ENCODE measurements around the gene ENC1. TPM values are rescaled to one million over a fixed set of nuclear protein-coding genes. Genes with fewer than 3 reads are reported as not detected.
A peak's percentile ranks its signal among the peaks of the same experiment; 100 is the strongest.
"Not testable (repeated sequence)": the region's sequence is repeated elsewhere in the genome, so short reads cannot be mapped to it uniquely, and the experiment has no call there.

ENC1 gene, protein sequence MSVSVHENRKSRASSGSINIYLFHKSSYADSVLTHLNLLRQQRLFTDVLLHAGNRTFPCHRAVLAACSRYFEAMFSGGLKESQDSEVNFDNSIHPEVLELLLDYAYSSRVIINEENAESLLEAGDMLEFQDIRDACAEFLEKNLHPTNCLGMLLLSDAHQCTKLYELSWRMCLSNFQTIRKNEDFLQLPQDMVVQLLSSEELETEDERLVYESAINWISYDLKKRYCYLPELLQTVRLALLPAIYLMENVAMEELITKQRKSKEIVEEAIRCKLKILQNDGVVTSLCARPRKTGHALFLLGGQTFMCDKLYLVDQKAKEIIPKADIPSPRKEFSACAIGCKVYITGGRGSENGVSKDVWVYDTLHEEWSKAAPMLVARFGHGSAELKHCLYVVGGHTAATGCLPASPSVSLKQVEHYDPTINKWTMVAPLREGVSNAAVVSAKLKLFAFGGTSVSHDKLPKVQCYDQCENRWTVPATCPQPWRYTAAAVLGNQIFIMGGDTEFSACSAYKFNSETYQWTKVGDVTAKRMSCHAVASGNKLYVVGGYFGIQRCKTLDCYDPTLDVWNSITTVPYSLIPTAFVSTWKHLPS
- polyA plus RNA-seq (ENCODE audit: insufficient read length), result 102 TPM
- long read RNA-seq, donor 1, full-length matches to known transcripts, result 19 of 50 reads
- long read RNA-seq, donor 1, partial matches to known transcripts, result 31 of 50 reads
- long read RNA-seq, donor 1, other reads (novel, unspliced or antisense), result 0 of 50 reads
- long read RNA-seq, donor 2, full-length matches to known transcripts, result 18 of 193 reads
- long read RNA-seq, donor 2, partial matches to known transcripts, result 124 of 193 reads
- long read RNA-seq, donor 2, other reads (novel, unspliced or antisense), result 51 of 193 reads
- long read RNA-seq, donor 3, full-length matches to known transcripts, result 13 of 28 reads
- long read RNA-seq, donor 3, partial matches to known transcripts, result 15 of 28 reads
- long read RNA-seq, donor 3, other reads (novel, unspliced or antisense), result 0 of 28 reads
- long read RNA-seq, donor 4, full-length matches to known transcripts, result 1 of 1 reads
- long read RNA-seq, donor 4, partial matches to known transcripts, result 0 of 1 reads
- long read RNA-seq, donor 4, other reads (novel, unspliced or antisense), result 0 of 1 reads
- long read RNA-seq, donor 5, full-length matches to known transcripts, result 8 of 42 reads
- long read RNA-seq, donor 5, partial matches to known transcripts, result 34 of 42 reads
- long read RNA-seq, donor 5, other reads (novel, unspliced or antisense), result 0 of 42 reads
- long read RNA-seq, donor 6, full-length matches to known transcripts, result 10 of 32 reads
- long read RNA-seq, donor 6, partial matches to known transcripts, result 22 of 32 reads
- long read RNA-seq, donor 6, other reads (novel, unspliced or antisense), result 0 of 32 reads
- long read RNA-seq, donor 7, full-length matches to known transcripts, result 19 of 53 reads
- long read RNA-seq, donor 7, partial matches to known transcripts, result 34 of 53 reads
- long read RNA-seq, donor 7, other reads (novel, unspliced or antisense), result 0 of 53 reads
- long read RNA-seq, donor 8, full-length matches to known transcripts, result 3 of 67 reads
- long read RNA-seq, donor 8, partial matches to known transcripts, result 64 of 67 reads
- long read RNA-seq, donor 8, other reads (novel, unspliced or antisense), result 0 of 67 reads

DNA sequence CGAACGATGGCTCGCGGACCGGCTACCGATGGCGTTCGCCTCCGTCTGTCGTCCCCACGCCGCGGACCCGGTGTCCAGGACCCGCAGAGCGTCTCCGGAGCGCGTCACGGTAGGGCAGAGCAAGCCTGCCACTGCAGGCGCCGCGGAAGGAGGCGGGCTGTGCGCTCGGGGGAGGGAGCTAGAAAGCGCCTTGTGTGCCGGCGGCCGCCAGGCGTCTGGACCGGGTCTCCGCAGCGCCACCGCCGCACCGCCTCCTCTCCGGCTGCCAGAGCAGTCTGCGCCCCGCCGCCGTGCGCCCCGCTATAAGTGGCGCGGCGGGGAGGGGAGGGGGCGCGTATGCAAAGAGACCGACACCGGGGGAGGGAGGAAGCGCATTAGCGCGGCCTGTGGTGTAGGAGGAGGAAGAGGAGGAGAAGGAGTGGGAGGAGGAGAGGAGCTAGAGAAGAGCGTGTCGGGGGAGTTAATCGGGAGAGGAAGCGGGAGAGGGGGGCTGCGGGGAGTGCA, at the start of gene ENC1:
Gene ENC1, minus strand, starts transcription at position 279 of the 504 bp plus-strand sequence. CDS start 4,243 bp downstream, outside the sequence.
- DNase-seq, result peak; percentile 95

DNA sequence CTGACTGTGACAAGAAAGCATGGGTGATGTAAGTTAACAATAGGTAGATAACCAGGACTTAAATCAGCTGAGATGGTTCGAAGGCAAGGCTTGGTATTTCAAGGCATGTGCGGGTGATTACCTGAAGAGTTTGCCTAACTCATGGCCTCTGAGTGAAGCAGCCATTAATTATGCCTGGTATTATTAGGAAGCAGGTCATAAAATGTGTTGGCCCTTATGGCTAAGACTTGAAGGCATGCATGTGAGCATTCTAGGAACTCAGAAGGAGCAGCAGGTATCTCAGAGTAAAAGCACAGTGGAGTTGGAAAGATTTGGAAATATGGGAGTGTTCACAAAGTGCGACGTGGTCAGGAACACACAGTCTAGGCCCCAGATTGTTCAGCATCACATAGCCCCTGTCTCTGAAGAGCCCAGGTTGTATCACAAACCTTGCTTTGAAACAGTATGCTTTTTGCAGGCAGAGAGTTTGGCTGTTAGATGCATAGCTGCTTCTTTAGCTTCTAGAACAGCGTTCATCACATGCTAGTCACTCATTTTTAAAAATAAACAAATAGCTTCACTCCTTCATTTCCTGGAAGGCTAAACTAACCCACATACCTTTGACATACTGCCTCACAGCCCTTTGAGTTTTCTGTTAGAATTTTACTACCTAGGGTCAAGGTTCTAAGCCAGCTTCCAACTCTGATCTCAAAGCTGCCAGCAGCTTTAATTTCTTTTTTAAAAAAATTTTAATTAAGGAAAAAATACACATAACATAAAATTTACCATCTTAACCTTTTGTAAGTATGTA, 46.6 kb upstream of the ENC1 start:
- DNase-seq, result no peak

DNA sequence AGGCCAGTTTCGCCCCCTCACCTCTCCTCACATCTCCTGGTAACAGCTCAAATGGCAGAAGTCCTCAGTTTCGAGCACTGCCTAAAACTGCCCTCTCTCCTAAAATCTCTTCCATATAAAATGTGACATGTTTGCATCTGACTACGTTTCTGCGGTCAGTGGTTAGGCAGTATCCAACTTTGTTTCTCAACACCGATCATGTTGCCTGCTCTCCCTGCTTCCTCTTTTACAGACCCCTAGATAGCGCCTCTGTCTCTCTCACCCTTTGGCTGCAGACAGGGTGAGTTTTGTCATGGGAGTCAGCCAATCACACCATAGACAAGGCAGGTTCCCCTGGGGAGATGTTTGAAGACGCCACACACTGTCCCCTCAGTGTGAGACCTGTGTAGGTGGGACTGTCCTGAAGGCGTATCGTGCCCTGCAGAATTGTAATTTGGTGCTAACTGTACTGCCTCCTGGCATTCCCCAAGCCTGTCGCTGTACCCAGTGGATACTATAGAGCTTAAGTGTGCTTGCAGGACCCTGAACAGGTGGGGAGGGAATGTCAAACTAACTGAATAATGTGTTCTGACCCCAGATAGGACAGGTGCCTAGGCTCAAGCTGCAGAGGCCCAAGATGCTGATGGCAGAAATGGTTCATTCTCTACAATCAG, 45.6 kb upstream of the ENC1 start:
- no peak for DNase-seq

DNA sequence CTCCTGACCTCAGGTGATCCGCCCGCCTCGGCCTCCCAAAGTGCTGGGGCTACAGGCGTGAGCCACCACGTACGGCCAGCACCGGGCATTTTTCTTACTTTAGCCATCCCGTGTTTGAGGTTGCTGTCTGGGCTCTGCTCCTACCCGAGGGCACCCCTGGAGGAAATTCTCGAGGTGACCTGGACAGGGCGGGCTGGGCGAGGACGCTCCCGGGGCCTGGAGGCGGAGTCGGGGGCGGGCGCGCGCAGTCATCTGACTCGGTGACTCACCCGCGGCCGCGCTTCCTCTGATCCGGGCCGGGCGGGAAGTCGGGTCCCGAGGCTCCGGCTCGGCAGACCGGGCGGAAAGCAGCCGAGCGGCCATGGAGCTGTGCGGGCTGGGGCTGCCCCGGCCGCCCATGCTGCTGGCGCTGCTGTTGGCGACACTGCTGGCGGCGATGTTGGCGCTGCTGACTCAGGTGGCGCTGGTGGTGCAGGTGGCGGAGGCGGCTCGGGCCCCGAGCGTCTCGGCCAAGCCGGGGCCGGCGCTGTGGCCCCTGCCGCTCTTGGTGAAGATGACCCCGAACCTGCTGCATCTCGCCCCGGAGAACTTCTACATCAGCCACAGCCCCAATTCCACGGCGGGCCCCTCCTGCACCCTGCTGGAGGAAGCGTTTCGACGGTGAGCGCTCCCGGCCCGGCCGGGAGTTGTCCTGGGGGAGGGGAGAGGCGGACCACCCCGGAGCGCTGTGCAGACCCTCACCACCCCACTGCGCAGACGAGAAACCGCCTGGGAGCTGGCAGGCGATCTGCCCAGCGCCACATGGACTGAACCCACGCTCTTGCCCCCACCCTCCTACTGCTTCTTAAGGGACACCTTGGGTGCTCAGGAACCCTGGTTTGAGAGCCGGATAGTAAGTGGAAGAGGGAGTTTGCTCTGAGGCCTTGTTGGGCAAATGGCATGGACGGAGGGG, 44.6 kb upstream of the ENC1 start, which contains the start of gene HEXB:
Gene HEXB, plus strand, starts transcription at position 334 of the 952 bp plus-strand sequence. Its CDS starts 28 bp downstream, at position 362.
- peak; percentile 76 for DNase-seq

DNA sequence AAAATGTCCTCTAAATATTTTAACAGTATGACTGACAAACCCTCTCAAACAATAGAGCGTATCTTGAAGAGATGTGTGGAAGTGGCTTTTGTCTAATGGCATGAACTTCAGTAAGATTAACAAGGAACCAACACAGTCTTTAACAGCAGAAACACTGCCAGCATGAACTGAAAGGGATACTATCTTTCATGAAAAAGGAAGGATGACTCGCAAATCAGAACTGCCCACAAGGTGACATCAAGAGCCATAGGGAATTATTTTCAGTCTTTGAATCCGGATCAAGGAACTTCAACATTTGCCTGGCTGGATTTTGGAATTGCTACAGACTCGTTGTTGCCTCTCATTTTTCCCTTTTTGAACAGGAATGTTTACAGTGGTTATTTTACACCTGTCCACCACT, 39.4 kb upstream of the ENC1 start:
- no peak for DNase-seq

DNA sequence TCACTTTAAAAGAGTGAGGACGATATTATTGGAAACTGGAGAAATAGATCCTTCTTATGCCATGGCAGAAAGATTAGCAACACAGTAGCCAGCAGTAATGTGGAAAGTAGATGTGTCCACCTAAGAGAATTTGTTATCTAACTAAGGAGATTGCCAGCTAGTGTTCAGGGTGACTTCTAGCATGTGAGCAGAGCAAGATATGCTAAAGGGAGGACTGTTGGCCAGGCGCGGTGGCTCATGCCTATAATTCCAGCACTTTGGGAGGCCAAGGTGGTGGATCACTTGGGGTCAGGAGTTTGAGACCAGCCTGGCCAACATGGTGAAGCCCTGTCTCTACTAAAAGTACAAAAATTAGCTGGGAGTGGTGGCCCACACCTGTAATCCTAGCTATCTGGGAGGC, 38.8 kb upstream of the ENC1 start:
- not testable (repeated sequence) for DNase-seq

DNA sequence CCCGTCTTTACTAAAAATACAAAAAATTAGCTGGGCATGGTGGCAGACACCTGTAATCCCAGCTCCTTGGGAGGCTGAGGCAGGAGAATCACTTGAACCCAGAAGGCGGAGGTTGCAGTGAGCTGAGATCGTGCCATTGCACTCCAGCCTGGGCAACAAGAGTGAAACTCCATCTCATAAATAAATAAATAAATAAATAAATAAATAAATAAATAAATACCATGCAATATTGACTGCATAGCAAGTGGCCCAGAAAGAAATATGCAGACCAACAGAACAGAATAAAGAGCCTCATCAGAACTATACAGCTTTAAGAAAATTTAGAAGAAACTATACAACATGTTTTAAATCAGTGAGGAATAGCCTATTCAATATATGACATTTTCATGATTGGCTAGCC, 37.6 kb upstream of the ENC1 start:
- DNase-seq, result not testable (repeated sequence)

DNA sequence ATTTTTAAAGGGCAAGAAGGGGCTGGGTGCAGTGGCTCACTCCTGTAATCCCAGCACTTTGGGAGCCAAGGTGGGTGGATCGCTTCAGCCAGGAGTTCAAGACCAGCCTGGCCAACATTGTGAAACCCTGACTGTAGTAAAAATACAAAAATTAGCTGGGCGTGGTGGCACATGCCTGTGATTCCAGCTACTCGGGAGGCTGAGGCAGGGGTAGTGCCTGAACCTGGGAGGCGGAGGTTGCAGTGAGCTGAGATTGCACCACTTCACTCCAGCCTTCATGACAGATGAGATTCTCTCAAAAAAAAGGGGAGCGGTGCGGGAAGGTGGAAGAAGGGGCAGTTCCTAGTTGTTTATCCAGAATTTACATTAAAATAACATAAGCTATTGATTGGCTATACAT, 35.9 kb upstream of the ENC1 start:
- DNase-seq, result not testable (repeated sequence)

DNA sequence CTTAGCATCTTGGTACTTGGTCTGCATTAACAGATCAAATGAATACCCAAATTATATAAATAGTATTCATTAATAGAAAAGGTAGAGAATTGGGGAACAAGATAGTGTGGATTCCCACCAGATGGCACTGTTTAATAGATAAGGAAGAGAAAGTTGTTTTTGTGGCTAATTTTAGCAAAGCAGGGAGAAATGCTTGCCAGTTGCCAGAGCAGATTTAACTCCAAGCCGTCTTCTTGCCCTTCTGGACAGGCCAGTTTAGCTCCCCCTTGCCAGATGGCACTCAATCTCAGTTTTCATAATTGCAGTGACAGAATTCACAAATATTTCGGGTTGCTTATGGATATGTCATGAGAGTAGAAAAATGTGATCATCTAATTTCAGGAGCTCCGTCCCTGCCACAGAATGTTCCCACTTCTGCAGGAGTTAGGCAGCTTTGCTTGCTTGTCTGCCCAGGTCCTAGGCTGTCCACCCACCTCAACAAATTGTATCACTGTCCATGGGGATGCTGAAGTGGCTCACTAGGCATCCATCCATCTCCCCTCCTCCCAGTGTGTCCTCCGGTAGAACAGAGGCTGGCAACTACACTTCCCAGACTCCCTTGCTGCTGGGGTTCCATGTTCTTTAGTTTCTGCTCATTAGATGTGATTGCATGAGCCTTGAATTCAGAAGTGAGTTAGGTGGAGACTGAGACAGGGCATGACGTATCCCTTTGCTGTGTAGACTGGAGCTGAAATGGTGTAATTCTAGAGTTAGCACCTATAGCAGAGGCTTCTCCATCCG, 32.7 kb upstream of the ENC1 start:
- peak; percentile 28 for DNase-seq

DNA sequence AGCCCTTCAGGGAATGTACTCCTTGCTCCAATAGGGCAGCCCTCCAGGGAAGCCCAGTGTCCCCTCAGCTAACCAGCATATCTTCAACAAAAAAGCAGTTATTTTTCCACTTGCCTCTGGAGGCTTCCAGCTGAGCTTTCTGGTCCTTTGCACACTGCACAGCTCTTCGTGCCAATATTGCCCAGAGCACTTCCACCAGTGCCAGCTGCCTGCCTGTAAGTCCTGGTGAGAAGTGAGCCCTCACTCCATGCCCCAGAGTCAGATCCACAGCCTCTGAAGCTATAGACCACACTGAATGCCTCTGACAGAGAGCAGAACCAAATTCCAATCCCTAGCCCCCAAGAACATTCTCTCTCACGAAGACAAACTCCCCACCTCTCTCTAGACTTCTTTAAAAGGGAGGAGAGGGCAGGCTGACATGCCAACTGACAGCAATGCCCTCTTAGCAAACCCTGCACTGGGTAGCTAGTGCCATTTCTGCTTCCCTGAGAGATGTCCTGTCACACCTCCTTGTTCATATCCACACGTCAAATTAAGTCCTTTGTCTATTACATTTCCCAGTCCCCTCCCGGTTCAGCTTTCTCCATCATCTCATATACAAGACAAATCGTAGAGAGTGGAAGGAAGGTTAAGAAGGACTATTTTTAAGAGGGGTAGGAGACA, 31.8 kb upstream of the ENC1 start:
- DNase-seq, result no peak

DNA sequence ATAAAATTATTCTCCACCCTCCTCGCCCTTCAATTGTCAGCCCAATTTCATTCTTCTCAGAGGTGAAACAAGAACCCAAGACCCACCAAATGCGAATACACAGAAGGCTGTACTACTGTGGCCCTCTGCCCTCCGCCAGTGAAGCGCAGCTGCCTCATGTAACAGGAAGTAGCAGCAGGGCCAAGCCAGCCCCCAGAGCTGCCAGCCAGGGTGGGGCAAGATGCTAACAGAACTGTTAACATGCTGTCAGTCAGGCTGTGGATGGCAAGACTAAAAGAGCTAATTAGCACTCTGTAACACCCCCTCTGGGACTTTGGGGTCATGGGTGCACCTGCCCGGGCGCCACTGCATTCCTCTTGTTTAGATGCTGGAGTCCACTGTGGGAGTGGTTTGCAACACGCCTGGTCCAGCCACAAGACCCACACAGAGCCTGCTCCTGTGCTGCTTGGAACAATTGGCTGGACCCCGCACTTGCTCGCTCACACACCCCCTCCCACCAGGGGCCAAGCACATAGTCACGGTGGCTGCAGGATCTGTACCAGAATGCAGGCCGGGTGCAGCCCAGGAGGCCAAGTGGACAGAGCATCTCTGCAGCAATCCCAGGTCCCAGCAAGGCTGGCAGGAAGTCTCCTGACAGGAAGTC, 30.0 kb upstream of the ENC1 start:
- DNase-seq, result no peak

DNA sequence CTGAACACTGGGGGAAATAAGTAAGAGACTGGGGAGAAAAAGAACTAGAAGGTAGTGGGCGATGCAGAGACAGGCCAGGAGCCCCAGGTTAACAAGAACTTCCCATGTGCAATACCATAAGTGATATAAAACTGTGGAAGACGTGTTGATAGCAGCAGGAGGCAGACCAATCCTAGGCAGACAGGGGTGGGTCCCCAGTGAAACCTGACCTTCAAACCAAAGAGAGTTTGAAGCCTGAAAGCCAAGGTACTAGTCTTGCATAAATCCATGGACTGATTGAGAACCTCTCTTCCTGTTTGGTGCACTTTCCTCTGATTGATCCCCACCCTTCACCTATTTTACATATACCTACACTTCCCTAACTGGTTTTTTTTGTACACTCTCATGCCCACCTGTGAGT, 29.3 kb upstream of the ENC1 start:
- no peak for DNase-seq

DNA sequence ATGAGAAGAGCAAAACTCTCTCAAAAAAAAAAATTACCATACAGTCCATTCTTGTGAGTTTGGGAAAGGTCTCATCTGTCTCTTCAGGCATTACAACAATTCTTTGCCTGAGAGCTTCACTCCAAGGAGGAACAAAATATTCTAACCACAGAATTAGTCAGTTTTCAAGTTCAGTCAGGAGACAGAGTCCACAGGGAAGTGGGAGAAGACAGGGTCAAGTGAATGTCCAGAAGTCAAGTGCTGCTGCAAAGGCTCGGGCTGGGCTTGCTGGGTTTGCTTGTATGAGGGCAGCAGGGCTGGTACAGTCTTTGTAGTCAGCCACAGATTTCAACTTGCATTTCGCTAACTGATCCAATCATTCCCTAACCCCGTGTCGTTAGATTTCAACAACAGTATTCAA, 26.9 kb upstream of the ENC1 start:
- no peak for DNase-seq

DNA sequence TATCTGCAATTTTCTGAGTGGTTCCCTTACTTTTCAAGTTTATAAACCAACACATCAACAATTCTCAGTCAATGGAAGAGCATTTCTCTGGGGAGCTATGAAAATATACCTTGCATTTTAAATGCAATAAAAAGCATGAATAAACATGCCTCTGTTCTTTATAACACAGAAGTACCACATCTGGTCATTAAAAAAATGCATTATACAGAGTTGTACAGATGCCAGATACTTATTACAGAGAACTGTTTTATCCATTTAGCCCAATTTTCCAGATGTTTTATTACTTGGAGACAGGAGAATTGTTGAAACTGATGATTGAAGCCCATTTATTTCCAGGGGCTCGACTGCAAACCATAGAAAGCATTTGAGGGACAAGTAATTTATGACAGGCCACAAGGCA, 25.3 kb upstream of the ENC1 start:
- no peak for DNase-seq

DNA sequence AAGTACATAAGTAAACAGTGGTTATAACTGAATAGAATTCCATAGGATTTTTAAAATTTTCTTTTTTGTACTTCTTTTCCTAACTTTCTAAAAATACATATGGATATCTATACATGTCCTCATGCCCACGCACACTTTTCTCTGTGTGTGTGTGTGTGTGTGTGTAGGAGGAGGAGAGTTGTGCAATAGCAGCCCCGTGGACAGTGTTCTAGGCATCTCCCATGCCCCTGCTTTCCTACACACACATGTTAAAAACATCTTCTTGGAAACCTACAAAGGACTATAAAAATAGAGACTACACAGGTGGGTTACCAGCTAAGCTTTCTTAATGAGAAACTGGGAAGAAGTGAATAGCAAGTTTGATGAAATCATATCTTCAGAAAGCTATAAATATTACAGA, 24.7 kb upstream of the ENC1 start:
- DNase-seq, result no peak

DNA sequence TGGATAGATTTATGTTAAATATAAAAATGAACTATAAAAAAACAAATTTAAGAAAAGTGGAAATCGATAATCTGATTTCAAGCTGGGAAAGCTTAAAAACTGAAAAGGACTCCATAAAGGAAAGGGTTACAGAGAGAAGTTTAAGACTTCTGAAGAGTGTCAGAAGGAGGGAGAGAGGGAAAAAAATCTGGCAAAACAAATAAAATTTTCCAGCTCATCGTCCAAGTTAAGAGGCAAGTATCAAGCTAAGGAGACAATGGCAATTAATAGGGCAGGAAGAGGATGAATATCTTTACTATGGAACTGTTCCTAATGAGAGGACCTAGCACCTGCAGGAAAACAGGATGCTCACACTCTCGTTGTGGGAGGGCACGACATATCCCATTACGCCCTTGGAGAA, 24.0 kb upstream of the ENC1 start:
- DNase-seq, result no peak

DNA sequence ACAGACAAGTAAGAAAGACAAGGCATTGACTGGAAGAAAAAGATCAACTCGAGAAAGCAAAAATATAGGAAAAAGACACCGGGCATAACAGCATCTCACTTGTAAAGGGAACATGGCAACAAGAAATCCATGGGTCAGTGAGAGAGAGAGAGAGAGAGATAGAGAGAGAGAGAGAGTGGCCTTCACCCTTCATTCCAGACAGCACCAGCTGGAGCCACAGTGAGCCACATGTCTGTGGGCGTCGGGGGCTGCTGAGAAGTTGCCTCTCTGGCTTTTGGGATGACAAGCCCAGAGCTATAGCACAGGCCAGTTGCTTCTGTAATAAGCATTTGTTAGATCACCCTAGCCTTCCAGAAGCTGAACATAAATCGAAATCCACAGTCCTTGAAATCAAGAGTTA, 20.3 kb upstream of the ENC1 start:
- DNase-seq, result no peak
